ENCODE data around the gene HCFC1. TPM values are rescaled to one million over a fixed set of nuclear protein-coding genes. Genes with fewer than 3 reads are reported as not detected.

HCFC1 gene
- total RNA-seq, 1 donor from 2014 or later: 84.0 TPM

DNA sequence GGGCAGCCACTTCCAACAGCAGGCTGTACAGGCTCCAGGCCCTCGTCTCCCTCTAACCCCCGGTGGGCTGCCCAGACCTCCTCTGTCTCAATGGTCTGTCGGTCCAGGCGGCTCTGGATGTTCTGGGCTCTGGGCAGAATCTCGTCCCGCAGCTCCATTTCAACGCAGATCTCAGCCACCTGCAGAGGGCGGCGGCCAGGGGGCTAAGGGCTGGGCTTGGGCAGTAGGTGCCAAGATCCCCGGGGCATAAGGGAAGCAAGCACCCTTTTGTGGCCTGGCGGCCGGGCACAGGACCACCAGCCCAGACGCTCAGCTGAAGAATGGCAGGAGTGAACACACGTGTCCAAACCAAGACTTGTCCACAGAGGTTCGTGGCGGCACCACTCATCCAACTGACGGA lies 57.9 kb downstream of the HCFC1 start:
- Mint-ChIP-seq H3K4me1 (ENCODE audit: low read depth, unreplicated experiment) (peaks cover 5% of the 10 kb centered on the region), H3K27ac (ENCODE audit: unreplicated experiment) (no peak overlapping the region)

DNA sequence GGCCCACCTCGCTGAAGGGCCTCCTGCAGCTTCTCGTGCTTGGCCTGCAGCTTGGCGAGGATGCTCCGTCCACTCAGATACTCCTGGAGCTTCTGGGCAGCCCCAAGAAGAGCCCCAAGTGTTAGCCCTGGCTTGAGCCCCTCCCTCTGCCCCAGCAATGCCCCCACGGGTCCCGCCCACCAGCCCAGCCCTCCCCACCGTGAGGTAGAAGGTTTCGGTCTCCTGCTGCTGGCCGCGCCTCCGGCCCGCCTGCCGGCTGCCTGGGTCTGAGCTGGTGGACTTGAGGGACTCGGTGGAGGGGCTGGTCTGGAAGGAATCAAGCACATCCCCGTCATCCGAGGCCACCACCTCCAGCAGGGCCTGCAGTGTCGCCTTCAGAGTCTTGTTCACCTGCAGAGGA lies 58.4 kb downstream of the HCFC1 start:
- no peaks in the 10 kb centered on the region for H3K36me3 Mint-ChIP-seq (ENCODE audit: unreplicated experiment)
- H3K4me3 Mint-ChIP-seq (ENCODE audit: unreplicated experiment): no peak overlapping the region
- no peak for DNase-seq
- no peak overlapping the region for H3K27ac Mint-ChIP-seq (ENCODE audit: unreplicated experiment)
- H3K4me1 Mint-ChIP-seq (ENCODE audit: low read depth, unreplicated experiment): peaks cover 5% of the 10 kb centered on the region
- TF ChIP-seq, protein P1, sequence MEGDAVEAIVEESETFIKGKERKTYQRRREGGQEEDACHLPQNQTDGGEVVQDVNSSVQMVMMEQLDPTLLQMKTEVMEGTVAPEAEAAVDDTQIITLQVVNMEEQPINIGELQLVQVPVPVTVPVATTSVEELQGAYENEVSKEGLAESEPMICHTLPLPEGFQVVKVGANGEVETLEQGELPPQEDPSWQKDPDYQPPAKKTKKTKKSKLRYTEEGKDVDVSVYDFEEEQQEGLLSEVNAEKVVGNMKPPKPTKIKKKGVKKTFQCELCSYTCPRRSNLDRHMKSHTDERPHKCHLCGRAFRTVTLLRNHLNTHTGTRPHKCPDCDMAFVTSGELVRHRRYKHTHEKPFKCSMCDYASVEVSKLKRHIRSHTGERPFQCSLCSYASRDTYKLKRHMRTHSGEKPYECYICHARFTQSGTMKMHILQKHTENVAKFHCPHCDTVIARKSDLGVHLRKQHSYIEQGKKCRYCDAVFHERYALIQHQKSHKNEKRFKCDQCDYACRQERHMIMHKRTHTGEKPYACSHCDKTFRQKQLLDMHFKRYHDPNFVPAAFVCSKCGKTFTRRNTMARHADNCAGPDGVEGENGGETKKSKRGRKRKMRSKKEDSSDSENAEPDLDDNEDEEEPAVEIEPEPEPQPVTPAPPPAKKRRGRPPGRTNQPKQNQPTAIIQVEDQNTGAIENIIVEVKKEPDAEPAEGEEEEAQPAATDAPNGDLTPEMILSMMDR (IDR thresholded peaks at IDR 0.05; ENCODE audit: partially characterized antibody, unreplicated experiment): no peak
- no peaks in the 10 kb centered on the region for H3K9me3 Mint-ChIP-seq (ENCODE audit: unreplicated experiment)
- no peaks in the 10 kb centered on the region for H3K27me3 Mint-ChIP-seq (ENCODE audit: unreplicated experiment)

More for the DNA sequence above, 57.9 kb downstream of the HCFC1 start:
- no peak for DNase-seq
- TF ChIP-seq, protein P1 (IDR thresholded peaks at IDR 0.05; ENCODE audit: partially characterized antibody, unreplicated experiment): no peak
- Mint-ChIP-seq H3K27me3 (ENCODE audit: unreplicated experiment) (no peaks in the 10 kb centered on the region), H3K36me3 (ENCODE audit: unreplicated experiment) (no peaks in the 10 kb centered on the region), H3K4me3 (ENCODE audit: unreplicated experiment) (no peak overlapping the region), H3K9me3 (ENCODE audit: unreplicated experiment) (no peaks in the 10 kb centered on the region)

DNA sequence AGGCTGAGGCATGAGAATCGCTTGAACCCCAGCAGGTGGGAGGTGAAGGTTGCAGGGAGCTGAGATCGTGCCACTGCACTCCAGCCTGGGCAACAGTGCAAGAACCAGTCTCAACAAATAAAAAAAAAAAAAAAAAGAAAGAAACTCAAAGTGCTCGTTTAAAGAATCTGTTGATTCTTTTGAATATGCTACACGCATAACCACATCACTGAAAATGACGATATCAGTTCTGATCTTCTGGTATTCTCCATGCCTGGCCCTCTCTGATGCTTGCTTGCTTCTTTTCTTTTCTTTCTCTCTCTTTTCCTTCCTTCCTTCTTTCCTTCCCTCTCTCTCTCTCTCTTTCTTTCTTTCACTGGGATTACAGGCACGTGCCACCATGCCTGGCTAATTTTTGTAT lies 59.8 kb downstream of the HCFC1 start:
- no peaks in the 10 kb centered on the region for H3K36me3 Mint-ChIP-seq (ENCODE audit: unreplicated experiment)
- H3K4me3 Mint-ChIP-seq (ENCODE audit: unreplicated experiment): no peak overlapping the region
- TF ChIP-seq, protein P1 (IDR thresholded peaks at IDR 0.05; ENCODE audit: partially characterized antibody, unreplicated experiment): no peak
- H3K4me1 Mint-ChIP-seq (ENCODE audit: low read depth, unreplicated experiment): no peaks in the 10 kb centered on the region
- no peak for DNase-seq
- no peaks in the 10 kb centered on the region for H3K27me3 Mint-ChIP-seq (ENCODE audit: unreplicated experiment)
- no peaks in the 10 kb centered on the region for H3K9me3 Mint-ChIP-seq (ENCODE audit: unreplicated experiment)
- no peak overlapping the region for H3K27ac Mint-ChIP-seq (ENCODE audit: unreplicated experiment)

DNA sequence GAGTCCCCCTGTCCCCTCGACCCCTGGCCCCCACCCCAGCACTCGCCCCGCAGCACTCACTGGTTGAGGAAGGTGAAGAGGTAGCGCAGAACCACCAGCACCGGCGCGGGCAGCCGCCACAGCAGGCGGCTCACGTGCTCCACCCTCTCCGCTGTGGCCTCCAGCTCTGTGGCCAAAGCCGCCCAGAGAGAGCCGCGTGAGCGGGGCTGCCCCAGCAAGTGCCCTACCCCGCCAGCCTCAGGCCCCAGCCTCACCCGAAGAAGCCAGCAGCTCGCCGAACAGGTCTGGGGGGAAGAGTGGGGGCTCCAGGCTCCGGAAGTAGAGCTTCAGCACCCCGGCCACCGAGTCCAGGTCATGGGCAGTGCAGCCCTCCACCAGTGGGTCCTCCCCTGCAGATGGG lies 61.2 kb downstream of the HCFC1 start:
- no peaks in the 10 kb centered on the region for H3K27me3 Mint-ChIP-seq (ENCODE audit: unreplicated experiment)
- no peaks in the 10 kb centered on the region for H3K9me3 Mint-ChIP-seq (ENCODE audit: unreplicated experiment)
- no peak for DNase-seq

DNA sequence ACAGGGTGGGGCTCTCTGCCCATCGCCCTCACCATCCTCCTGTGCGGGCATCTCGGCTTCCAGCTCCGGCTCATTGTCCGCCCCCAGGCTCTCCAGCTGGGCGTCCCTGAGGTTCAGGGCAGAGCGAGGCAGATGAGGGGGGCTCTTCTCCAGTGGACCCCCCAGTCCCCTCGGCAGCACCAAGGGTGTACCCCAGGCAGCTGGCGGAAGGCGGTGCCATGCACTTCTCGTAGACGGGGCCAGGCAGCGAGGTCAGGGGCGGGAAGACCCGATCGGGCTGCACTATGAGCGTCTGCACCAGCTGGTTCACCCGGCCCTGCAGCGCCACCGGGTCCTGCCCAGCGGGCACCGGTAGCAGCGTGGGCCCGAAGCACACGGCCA lies 61.6 kb downstream of the HCFC1 start:
- Mint-ChIP-seq H3K4me1 (ENCODE audit: low read depth, unreplicated experiment) (no peaks in the 10 kb centered on the region), H3K27me3 (ENCODE audit: unreplicated experiment) (no peaks in the 10 kb centered on the region), H3K36me3 (ENCODE audit: unreplicated experiment) (no peaks in the 10 kb centered on the region), H3K27ac (ENCODE audit: unreplicated experiment) (no peak overlapping the region), H3K9me3 (ENCODE audit: unreplicated experiment) (no peaks in the 10 kb centered on the region), H3K4me3 (ENCODE audit: unreplicated experiment) (no peak overlapping the region)
- TF ChIP-seq, protein P1 (IDR thresholded peaks at IDR 0.05; ENCODE audit: partially characterized antibody, unreplicated experiment): no peak
- DNase-seq: no peak

More for the DNA sequence above, 61.2 kb downstream of the HCFC1 start:
- H3K27ac Mint-ChIP-seq (ENCODE audit: unreplicated experiment): no peak overlapping the region
- no peaks in the 10 kb centered on the region for H3K36me3 Mint-ChIP-seq (ENCODE audit: unreplicated experiment)
- TF ChIP-seq, protein P1 (IDR thresholded peaks at IDR 0.05; ENCODE audit: partially characterized antibody, unreplicated experiment): no peak
- H3K4me3 Mint-ChIP-seq (ENCODE audit: unreplicated experiment): no peak overlapping the region
- no peaks in the 10 kb centered on the region for H3K4me1 Mint-ChIP-seq (ENCODE audit: low read depth, unreplicated experiment)

Data from glutamatergic neuron (in vitro differentiated cells).